ENCODE measurements around the gene HNRNPA1. TPM values are rescaled to one million over a fixed set of nuclear protein-coding genes. Genes with fewer than 3 reads are reported as not detected.
A peak's percentile ranks its signal among the peaks of the same experiment; 100 is the strongest.

HNRNPA1 gene
- total and polyA plus RNA-seq, 9 donors = 442 to 2,692 (median 2,145) TPM

DNA sequence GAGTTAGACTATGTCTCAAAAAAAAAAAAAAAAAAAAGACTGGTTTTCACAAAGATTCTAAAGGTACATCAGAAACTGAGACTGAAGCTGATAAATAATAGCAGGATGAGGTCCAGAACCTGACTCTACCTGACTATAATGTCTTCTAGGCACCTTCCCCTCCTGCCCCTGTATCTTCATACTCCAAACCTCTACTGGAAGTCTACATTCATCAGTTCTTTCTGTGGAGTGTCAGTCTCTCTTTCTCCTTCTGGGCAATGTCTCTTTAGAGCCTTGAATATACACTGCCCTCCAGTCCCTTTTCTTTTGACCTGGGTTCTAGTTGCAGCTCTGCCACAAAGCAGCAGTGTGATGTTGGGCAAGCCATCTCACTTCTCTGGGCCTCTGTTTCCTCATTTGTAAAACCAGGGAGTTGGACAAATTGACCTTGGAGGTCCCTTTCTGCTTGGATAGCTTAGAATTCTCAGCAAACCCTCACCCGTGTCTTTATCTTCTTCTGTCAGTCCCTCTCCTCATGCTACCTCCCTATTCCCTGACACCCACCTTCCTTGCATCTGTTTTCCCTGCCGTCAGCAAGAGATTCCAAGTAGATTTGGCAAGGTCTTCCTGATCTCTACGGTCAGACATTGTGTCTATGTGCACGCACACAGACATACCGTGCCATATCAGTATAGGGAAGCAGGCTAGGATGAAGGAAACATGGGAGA is 16.0 kb downstream of the HNRNPA1 start:
- 62% methylated on average over 5 of the region's 5 CpGs for WGBS (ENCODE audit: insufficient coverage)
- no peaks in the 10 kb centered on the region for H3K36me3 ChIP-seq (ENCODE audit: control insufficient read depth, insufficient read depth, low read length)

GRCh38 chr12:54298904-54299303 is 18.4 kb downstream of the HNRNPA1 start:
- H3K9me3 ChIP-seq (replicated peaks; ENCODE audit: control insufficient read depth, low read depth, low read length) = no peaks in the 10 kb centered on the region
- H3K27ac ChIP-seq (ENCODE audit: low read length) = no peak overlapping the region
- no peaks in the 10 kb centered on the region for H3K36me3 ChIP-seq (ENCODE audit: control insufficient read depth, insufficient read depth, low read length)
- no peak for DNase-seq
- H3K4me3 ChIP-seq (ENCODE audit: low read length) = no peak overlapping the region
- 92% methylated on average over 5 of the region's 5 CpGs for WGBS (ENCODE audit: insufficient coverage)
- H3K4me1 ChIP-seq (ENCODE audit: control insufficient read depth, insufficient read depth, low read length) = peaks cover 15% of the 10 kb centered on the region
- H3K27me3 ChIP-seq (ENCODE audit: control insufficient read depth, insufficient read depth, low read length) = peaks cover 36% of the 10 kb centered on the region

More for the DNA sequence above, 16.0 kb downstream of the HNRNPA1 start:
- Histone ChIP-seq H3K27me3 (ENCODE audit: control insufficient read depth, insufficient read depth, low read length) (peaks cover 28% of the 10 kb centered on the region), H3K9me3 (replicated peaks; ENCODE audit: control insufficient read depth, low read depth, low read length) (no peaks in the 10 kb centered on the region), H3K4me3 (ENCODE audit: low read length) (no peak overlapping the region), H3K27ac (ENCODE audit: low read length) (no peak overlapping the region), H3K4me1 (ENCODE audit: control insufficient read depth, insufficient read depth, low read length) (peaks cover 15% of the 10 kb centered on the region)
- no peak for DNase-seq

- Histone ChIP-seq H3K4me3 (ENCODE audit: low read length) (no peak overlapping the region), H3K27me3 (ENCODE audit: control insufficient read depth, insufficient read depth, low read length) (peaks cover 42% of the 10 kb centered on the region), H3K9me3 (replicated peaks; ENCODE audit: control insufficient read depth, low read depth, low read length) (no peaks in the 10 kb centered on the region), H3K27ac (ENCODE audit: low read length) (no peak overlapping the region), H3K4me1 (ENCODE audit: control insufficient read depth, insufficient read depth, low read length) (peaks cover 15% of the 10 kb centered on the region), H3K36me3 (ENCODE audit: control insufficient read depth, insufficient read depth, low read length) (no peaks in the 10 kb centered on the region)
- WGBS (ENCODE audit: insufficient coverage) = 28% methylated on average over 2 of the region's 8 CpGs
- DNase-seq = no peak
These were observed 19.1 kb downstream of the HNRNPA1 start for GRCh38 chr12:54299515-54300224.

DNA sequence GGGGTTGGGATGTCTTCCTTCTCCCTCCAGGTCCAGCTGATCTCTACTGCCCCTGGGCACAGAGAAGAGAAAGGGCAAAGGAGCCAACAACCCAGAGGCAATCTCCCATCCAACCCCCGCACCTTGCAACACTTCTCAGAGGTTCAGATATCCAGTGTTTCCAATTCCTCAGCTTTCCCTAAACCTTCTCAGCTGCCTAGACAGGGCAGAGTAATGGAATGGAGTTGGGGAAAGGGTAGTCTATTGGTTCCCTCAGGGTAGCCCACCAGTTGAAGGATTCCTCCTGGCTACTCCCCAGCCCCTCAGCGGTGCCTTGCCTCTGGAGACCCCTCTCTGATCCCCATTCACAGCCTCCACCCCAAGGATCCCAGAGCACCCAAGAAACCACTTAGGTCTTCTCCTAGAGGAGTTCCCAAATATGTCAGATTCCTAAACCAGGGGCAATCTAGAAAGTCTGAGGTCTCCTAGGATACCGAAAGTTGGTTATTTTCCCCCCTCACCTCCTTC is 19.8 kb downstream of the HNRNPA1 start:
- Histone ChIP-seq H3K9me3 (replicated peaks; ENCODE audit: control insufficient read depth, low read depth, low read length) (no peaks in the 10 kb centered on the region), H3K4me1 (ENCODE audit: control insufficient read depth, insufficient read depth, low read length) (peaks cover 15% of the 10 kb centered on the region), H3K27me3 (ENCODE audit: control insufficient read depth, insufficient read depth, low read length) (peaks cover 46% of the 10 kb centered on the region), H3K36me3 (ENCODE audit: control insufficient read depth, insufficient read depth, low read length) (no peaks in the 10 kb centered on the region), H3K4me3 (ENCODE audit: low read length) (peak overlapping the region; percentile 21), H3K27ac (ENCODE audit: low read length) (no peak overlapping the region)
- DNase-seq = no peak
- 0% methylated on average over 1 of the region's 3 CpGs for WGBS (ENCODE audit: insufficient coverage)

GRCh38 chr12:54300732-54301427 is 20.4 kb downstream of the HNRNPA1 start, which contains the start of gene NFE2:
NFE2 (minus strand) TSS chr12:54301015; CDS start chr12:54295248, 5,767 bp downstream.
- H3K4me3 ChIP-seq (ENCODE audit: low read length) = peak within 1 kb of the TSS; percentile 21
- no peaks in the 10 kb centered on the region for H3K9me3 ChIP-seq (replicated peaks; ENCODE audit: control insufficient read depth, low read depth, low read length)
- peak; percentile 59 for DNase-seq
- H3K27ac ChIP-seq (ENCODE audit: low read length) = no peak within 1 kb of the TSS
- no peaks in the 10 kb centered on the region for H3K36me3 ChIP-seq (ENCODE audit: control insufficient read depth, insufficient read depth, low read length)
- WGBS (ENCODE audit: insufficient coverage) = 4% methylated on average over 21 of the region's 26 CpGs
- peaks cover 15% of the 10 kb centered on the region for H3K4me1 ChIP-seq (ENCODE audit: control insufficient read depth, insufficient read depth, low read length)
- peaks cover 46% of the 10 kb centered on the region for H3K27me3 ChIP-seq (ENCODE audit: control insufficient read depth, insufficient read depth, low read length)

- no peaks in the 10 kb centered on the region for H3K9me3 ChIP-seq (replicated peaks; ENCODE audit: control insufficient read depth, low read depth, low read length)
- H3K36me3 ChIP-seq (ENCODE audit: control insufficient read depth, insufficient read depth, low read length) = no peaks in the 10 kb centered on the region
- H3K4me1 ChIP-seq (ENCODE audit: control insufficient read depth, insufficient read depth, low read length) = peaks cover 15% of the 10 kb centered on the region
- no peak for DNase-seq
- no peak overlapping the region for H3K27ac ChIP-seq (ENCODE audit: low read length)
- no peak overlapping the region for H3K4me3 ChIP-seq (ENCODE audit: low read length)
- no CpG with 5 or more reads among the region's 1 CpG for WGBS (ENCODE audit: insufficient coverage)
- peaks cover 46% of the 10 kb centered on the region for H3K27me3 ChIP-seq (ENCODE audit: control insufficient read depth, insufficient read depth, low read length)
These were observed 21.0 kb downstream of the HNRNPA1 start for GRCh38 chr12:54301428-54302048.

DNA sequence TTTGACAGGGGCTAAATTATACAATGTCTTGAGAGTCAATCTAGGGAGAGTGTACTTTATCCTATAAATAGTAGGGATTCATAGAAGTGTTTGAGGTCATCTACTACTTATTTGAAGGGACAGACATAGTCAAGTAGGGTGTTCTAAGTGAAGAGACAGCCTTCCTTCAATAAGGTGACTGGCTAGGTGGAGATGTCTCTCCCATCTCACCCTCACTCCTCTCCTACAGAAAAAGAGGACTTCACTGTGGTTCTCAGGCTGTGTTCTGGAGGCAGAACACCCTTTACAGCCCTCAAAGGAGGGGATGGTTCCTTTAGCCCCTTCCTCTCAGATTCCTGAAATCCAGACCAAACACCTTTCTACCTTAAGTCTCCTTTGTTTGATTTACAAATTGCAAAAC is 23.1 kb downstream of the HNRNPA1 start:
- H3K4me3 ChIP-seq (ENCODE audit: low read length) = no peak overlapping the region
- no peaks in the 10 kb centered on the region for H3K9me3 ChIP-seq (replicated peaks; ENCODE audit: control insufficient read depth, low read depth, low read length)
- no peak overlapping the region for H3K27ac ChIP-seq (ENCODE audit: low read length)
- peaks cover 42% of the 10 kb centered on the region for H3K27me3 ChIP-seq (ENCODE audit: control insufficient read depth, insufficient read depth, low read length)
- H3K36me3 ChIP-seq (ENCODE audit: control insufficient read depth, insufficient read depth, low read length) = no peaks in the 10 kb centered on the region
- no peak for DNase-seq
- H3K4me1 ChIP-seq (ENCODE audit: control insufficient read depth, insufficient read depth, low read length) = peaks cover 15% of the 10 kb centered on the region

DNA sequence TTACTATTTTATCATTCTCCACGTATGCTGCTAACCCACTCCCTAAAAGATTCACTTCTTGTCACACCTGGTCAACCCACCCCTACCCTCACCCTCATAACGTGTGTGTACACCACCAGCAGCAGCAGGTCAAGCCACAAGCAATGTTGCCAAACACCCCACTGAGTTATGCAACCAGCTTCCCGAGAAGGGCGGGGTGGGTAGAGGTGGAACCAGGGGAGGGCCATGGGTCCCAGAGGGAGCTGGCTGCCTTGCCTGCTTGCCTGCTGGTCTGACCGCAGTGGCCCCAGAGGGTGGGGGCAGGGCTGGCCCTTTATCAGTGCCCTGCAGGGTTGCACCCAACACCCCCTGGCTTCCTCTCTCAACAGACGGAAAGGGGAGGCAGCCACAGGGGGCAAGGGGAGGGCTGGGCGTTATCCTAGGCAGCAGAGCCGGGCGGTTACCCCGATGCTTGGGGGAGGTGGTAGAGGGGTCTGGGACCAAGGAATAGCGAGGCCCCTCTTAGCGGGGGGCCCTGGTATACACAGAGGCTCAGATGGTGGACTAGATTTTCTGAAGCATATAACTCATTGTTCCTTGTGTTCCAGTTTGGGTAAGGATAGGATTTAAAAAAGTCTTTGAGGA is 23.8 kb downstream of the HNRNPA1 start:
- DNase-seq = peak; percentile 33
- peaks cover 38% of the 10 kb centered on the region for H3K27me3 ChIP-seq (ENCODE audit: control insufficient read depth, insufficient read depth, low read length)
- H3K36me3 ChIP-seq (ENCODE audit: control insufficient read depth, insufficient read depth, low read length) = no peaks in the 10 kb centered on the region
- 11% methylated on average over 11 of the region's 12 CpGs for WGBS (ENCODE audit: insufficient coverage)
- H3K9me3 ChIP-seq (replicated peaks; ENCODE audit: control insufficient read depth, low read depth, low read length) = no peaks in the 10 kb centered on the region
- H3K4me3 ChIP-seq (ENCODE audit: low read length) = no peak overlapping the region
- no peak overlapping the region for H3K27ac ChIP-seq (ENCODE audit: low read length)
- peaks cover 15% of the 10 kb centered on the region for H3K4me1 ChIP-seq (ENCODE audit: control insufficient read depth, insufficient read depth, low read length)

DNA sequence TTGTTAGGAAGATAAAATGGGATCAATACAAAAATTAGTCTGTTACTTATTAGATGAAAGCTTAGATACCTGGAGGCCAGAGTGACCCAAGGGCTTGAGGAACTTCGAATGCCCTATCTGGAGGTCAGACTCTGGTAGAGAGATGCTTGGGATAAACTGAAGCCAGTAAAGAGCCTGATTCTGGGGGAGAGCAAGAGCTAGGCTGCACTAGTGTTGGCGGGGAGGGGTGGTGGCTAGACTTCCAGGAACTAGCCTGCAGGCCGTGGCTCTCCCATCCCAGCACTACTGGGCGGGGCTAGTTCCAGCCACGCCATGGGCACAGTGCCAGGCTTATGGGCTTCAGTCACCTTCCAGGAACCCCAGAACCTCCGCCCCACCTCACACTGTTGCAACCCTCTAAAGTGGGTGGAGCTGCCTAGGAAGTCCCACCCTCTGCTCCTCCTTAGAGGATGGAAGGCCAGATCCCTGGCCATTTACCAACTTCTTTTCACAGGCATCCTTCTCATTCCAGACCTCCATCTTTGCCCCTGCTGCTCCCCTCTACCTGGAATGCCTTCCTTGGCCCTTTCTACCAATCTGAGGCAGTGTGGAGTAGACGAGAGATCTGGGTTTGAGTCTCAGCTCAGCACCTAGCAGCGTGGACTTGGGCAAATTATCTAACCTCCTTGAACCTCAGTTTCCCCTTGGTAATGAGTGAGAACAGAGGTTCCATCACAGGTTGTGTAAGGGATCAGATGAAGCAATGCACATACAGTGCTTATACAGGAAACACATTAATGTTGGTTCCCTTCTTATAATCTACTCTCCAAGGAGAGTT is 26.6 kb downstream of the HNRNPA1 start:
- H3K9me3 ChIP-seq (replicated peaks; ENCODE audit: control insufficient read depth, low read depth, low read length) = no peaks in the 10 kb centered on the region
- no peak overlapping the region for H3K4me3 ChIP-seq (ENCODE audit: low read length)
- H3K27me3 ChIP-seq (ENCODE audit: control insufficient read depth, insufficient read depth, low read length) = peaks cover 16% of the 10 kb centered on the region
- H3K36me3 ChIP-seq (ENCODE audit: control insufficient read depth, insufficient read depth, low read length) = no peaks in the 10 kb centered on the region
- peak; percentile 49 for DNase-seq
- no peak overlapping the region for H3K27ac ChIP-seq (ENCODE audit: low read length)
- no peaks in the 10 kb centered on the region for H3K4me1 ChIP-seq (ENCODE audit: control insufficient read depth, insufficient read depth, low read length)
- 86% methylated on average over 1 of the region's 8 CpGs for WGBS (ENCODE audit: insufficient coverage)

All from muscle of leg (tissue), 11 donors.